ENCODE measurements around the gene EIF3K. TPM values are rescaled to one million over a fixed set of nuclear protein-coding genes. Genes with fewer than 3 reads are reported as not detected.

The EIF3K gene
- total RNA-seq, 4 donors from 2014 or later = 267 to 660 (median 460) TPM

DNA sequence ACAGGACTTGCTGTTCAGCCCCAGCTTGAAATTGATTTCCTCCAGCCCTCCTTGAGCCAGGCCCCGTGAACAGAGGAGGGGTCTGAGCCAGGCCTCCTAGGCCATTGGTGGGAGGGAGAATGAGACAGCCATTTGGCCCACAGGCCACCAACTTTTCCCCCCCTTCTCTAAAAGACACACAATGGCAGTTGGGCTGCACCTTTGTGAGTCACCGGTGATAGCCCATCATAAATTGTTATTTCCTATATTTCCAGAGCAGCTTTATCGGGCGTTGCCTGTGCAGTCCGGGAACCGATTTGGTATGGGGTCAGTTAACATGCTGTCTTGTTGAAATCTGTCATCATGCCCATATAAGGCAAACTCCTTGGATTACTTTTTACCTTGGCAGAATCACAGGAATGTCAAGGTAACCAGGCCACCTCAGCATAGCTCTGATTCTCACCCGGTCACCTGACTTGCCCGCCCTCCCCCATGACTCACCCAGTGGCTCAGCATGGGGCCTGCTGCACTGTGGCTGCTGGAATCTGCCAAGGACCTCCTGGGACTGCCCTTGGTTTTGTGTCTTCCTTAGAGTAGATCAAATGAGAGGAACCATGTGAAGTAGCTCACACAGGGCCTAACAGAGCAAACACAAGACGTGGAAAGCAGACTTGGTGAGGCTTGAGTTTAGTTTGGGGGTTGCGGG, 64.5 kb downstream of the EIF3K start:
- in situ Hi-C loops (cut with MboI; ENCODE audit: low pct_ligation_motif_present in 1 of 4, low pct_unique_long_range_greater_than_20kb in 1 of 4, low sequenced_read_pairs in 3 of 4) = no loop called here
- TF ChIP-seq CTCF (IDR thresholded peaks at IDR 0.05) (no peak), POLR2A (IDR thresholded peaks at IDR 0.05) (peak; percentile 53), POLR2AphosphoS5 (IDR thresholded peaks at IDR 0.05) (peak; percentile 11 to 74 (median 61)), EP300 (IDR thresholded peaks at IDR 0.05; ENCODE audit: low read depth) (peak; percentile 98)

GRCh38 chr19:38684078-38684861, 65.3 kb downstream of the EIF3K start:
- Histone ChIP-seq H3K9me3 (no peaks in the 10 kb centered on the region), H3K4me3 (no peak overlapping the region), H3K27me3 (no peaks in the 10 kb centered on the region), H3K36me3 (no peaks in the 10 kb centered on the region), H3K27ac (peak overlapping the region; percentile 87 to 94 (median 92)), H3K4me1 (peaks cover 57 to 97% (median 87%) of the 10 kb centered on the region in 4 donors)
- DNase-seq = peak; percentile 87
- WGBS, 2 donors (ENCODE audit: low coverage in 1 of 2) = 23% methylated on average over 7 of the region's 7 CpGs; no CpG with 5 or more reads in 1 of the 2 donors
- TF ChIP-seq POLR2AphosphoS5 (IDR thresholded peaks at IDR 0.05) (peak in 2 of 3 donors; percentile 39 to 62), CTCF (IDR thresholded peaks at IDR 0.05) (peak in 1 of 5 experiments; percentile 18), EP300 (IDR thresholded peaks at IDR 0.05; ENCODE audit: low read depth) (peak; percentile 88), POLR2A (IDR thresholded peaks at IDR 0.05) (peak; percentile 38)
- intact Hi-C loops (cut with DNase I; ENCODE audit: low total_unique reads) = no loop called here
- in situ Hi-C loops (cut with MboI; ENCODE audit: low pct_ligation_motif_present in 1 of 4, low pct_unique_long_range_greater_than_20kb in 1 of 4, low sequenced_read_pairs in 3 of 4) = no loop called here

More for the DNA sequence above, 64.5 kb downstream of the EIF3K start:
- DNase-seq = peak; percentile 89
- no peaks in the 10 kb centered on the region for H3K36me3 ChIP-seq
- H3K27ac ChIP-seq = peak overlapping the region; percentile 87 to 94 (median 92)
- H3K27me3 ChIP-seq = no peaks in the 10 kb centered on the region
- WGBS, 2 donors (ENCODE audit: low coverage in 1 of 2) = 33 to 35% methylated on average over 1 to 10 of the region's 10 CpGs
- no peak overlapping the region for H3K4me3 ChIP-seq
- peaks cover 57 to 97% (median 89%) of the 10 kb centered on the region in 4 donors for H3K4me1 ChIP-seq
- no peaks in the 10 kb centered on the region for H3K9me3 ChIP-seq
- intact Hi-C loops (cut with DNase I; ENCODE audit: low total_unique reads) = no loop called here

GRCh38 chr19:38684862-38685665, 66.1 kb downstream of the EIF3K start:
- 56 to 78% methylated on average over 3 to 15 of the region's 15 CpGs for WGBS, 2 donors (ENCODE audit: low coverage in 1 of 2)
- no peak for TF ChIP-seq POLR2A (IDR thresholded peaks at IDR 0.05)
- H3K27me3 ChIP-seq = no peaks in the 10 kb centered on the region
- in situ Hi-C loops (cut with MboI; ENCODE audit: low pct_ligation_motif_present in 1 of 4, low pct_unique_long_range_greater_than_20kb in 1 of 4, low sequenced_read_pairs in 3 of 4) = no loop called here
- intact Hi-C loops (cut with DNase I; ENCODE audit: low total_unique reads) = no loop called here
- peaks cover 55 to 91% (median 80%) of the 10 kb centered on the region in 4 donors for H3K4me1 ChIP-seq
- H3K36me3 ChIP-seq = no peaks in the 10 kb centered on the region
- H3K9me3 ChIP-seq = no peaks in the 10 kb centered on the region
- H3K27ac ChIP-seq = peak overlapping the region; percentile 87 to 94 (median 92)
- no peak for DNase-seq
- no peak overlapping the region for H3K4me3 ChIP-seq

- 14 to 20% methylated on average over 1 to 10 of the region's 10 CpGs for WGBS, 2 donors (ENCODE audit: low coverage in 1 of 2)
Observed at GRCh38 chr19:38685666-38686529, 66.9 kb downstream of the EIF3K start.

More at GRCh38 chr19:38685666-38686529, 66.9 kb downstream of the EIF3K start:
- Histone ChIP-seq H3K36me3 (no peaks in the 10 kb centered on the region), H3K9me3 (no peaks in the 10 kb centered on the region), H3K4me3 (no peak overlapping the region), H3K27me3 (no peaks in the 10 kb centered on the region), H3K27ac (peak overlapping the region; percentile 87 to 94 (median 92)), H3K4me1 (peaks cover 52 to 91% (median 78%) of the 10 kb centered on the region in 4 donors)
- no peak for DNase-seq
- intact Hi-C loops (cut with DNase I; ENCODE audit: low total_unique reads) (no loop called here), in situ Hi-C loops (cut with MboI; ENCODE audit: low pct_ligation_motif_present in 1 of 4, low pct_unique_long_range_greater_than_20kb in 1 of 4, low sequenced_read_pairs in 3 of 4) (no loop called here)
- no peak for TF ChIP-seq POLR2A (IDR thresholded peaks at IDR 0.05)
- no peak for TF ChIP-seq EP300 (IDR thresholded peaks at IDR 0.05; ENCODE audit: low read depth)
- TF ChIP-seq POLR2AphosphoS5 (IDR thresholded peaks at IDR 0.05) = peak in 1 of 3 donors; percentile 7
- TF ChIP-seq CTCF (IDR thresholded peaks at IDR 0.05) = peak; percentile 43 to 80 (median 52)

All from transverse colon (tissue), 4 donors.